Karpas-422 (cell line): Measurements from ENCODE around the gene CRLF2. TPM values are rescaled to one million over a fixed set of nuclear protein-coding genes. Genes with fewer than 3 reads are reported as not detected.
"Not testable (repeated sequence)": the region's sequence is repeated elsewhere in the genome, so short reads cannot be mapped to it uniquely, and the experiment has no call there.

ENCODE experiments used
- DNase-seq: peaks from one replicate; pipeline ENCODE4 v3.0.0-alpha.2; 2015
- H2AFZ ChIP-seq: fragments of 200-600 bp; sonication (generic); 2 replicates; pipeline ENCODE4 v1.6.1; 2014; ENCODE audit warnings: antibody characterized with exemption, low read length, mixed read lengths
- H3K27ac ChIP-seq: fragments of 200-600 bp; sonication (generic); 2 replicates; pipeline ENCODE4 v1.5.1; 2014; ENCODE audit warnings: mild to moderate bottlenecking, low read length, moderate library complexity
- H3K27me3 ChIP-seq: fragments of 200-600 bp; sonication (generic); 2 replicates; pipeline ENCODE4 v1.6.1; 2014; ENCODE audit warnings: low read length, mixed read lengths
- H3K36me3 ChIP-seq: fragments of 200-600 bp; sonication (generic); 2 replicates; pipeline ENCODE4 v1.6.1; 2014; ENCODE audit warnings: low read length, mixed read lengths; ENCODE audit not compliant: insufficient read depth
- H3K4me1 ChIP-seq: fragments of 200-600 bp; sonication (generic); 2 replicates; pipeline ENCODE4 v1.6.1; 2014; ENCODE audit warnings: mild to moderate bottlenecking, low read length, mixed read lengths
- H3K4me2 ChIP-seq: fragments of 200-600 bp; sonication (generic); 2 replicates; pipeline ENCODE4 v1.6.1; 2014; ENCODE audit warnings: low read length, low read depth, mild to moderate bottlenecking; ENCODE audit not compliant: poor library complexity, severe bottlenecking
- H3K4me3 ChIP-seq: fragments of 200-600 bp; sonication (generic); 2 replicates; pipeline ENCODE4 v1.5.1; 2014; ENCODE audit warnings: mild to moderate bottlenecking, antibody characterized with exemption, low read length, mixed read lengths
- H3K79me2 ChIP-seq: fragments of 200-600 bp; sonication (generic); 2 replicates; pipeline ENCODE4 v1.6.1; 2014; ENCODE audit warnings: mild to moderate bottlenecking, low read length, mixed read lengths
- H3K9ac ChIP-seq: fragments of 200-600 bp; sonication (generic); 2 replicates; pipeline ENCODE4 v1.6.0; 2014; ENCODE audit warnings: low read length
- H3K9me2 ChIP-seq: fragments of 200-600 bp; sonication (generic), shearing (Covaris generic); replicated peaks from 2 replicates; pipeline ENCODE4 v1.6.0; 2014; ENCODE audit warnings: mild to moderate bottlenecking, low read length, moderate library complexity; ENCODE audit not compliant: insufficient read depth
- H3K9me3 ChIP-seq: fragments of 300-700, 200-600 bp; sonication (generic); 2 replicates; pipeline ENCODE4 v1.6.1; 2014; ENCODE audit warnings: low read length, mixed read lengths
- H4K20me1 ChIP-seq: fragments of 200-600 bp; sonication (generic); 2 replicates; pipeline ENCODE4 v1.6.1; 2014; ENCODE audit warnings: mild to moderate bottlenecking, antibody characterized with exemption, low read length, low read depth; ENCODE audit not compliant: insufficient read depth
- total RNA-seq: library from RNA; depleted of rRNA; stranded (reverse); fragments of >200 nt; shearing (Covaris generic); gene quantifications from 2 replicates; pipeline ENCODE4 v1.2.3, GENCODE V29; 2014; ENCODE audit warnings: low replicate concordance; rRNA removed

CRLF2 gene
- total RNA-seq: not detected in 2 replicates

GRCh38 chrX:1212532-1212931, at the start of gene CRLF2:
Gene CRLF2 (minus strand): TSS chrX:1212649. CDS start chrX:1212634, 15 bp downstream.
- no peak within 1 kb of the TSS for H2AFZ ChIP-seq
- H3K9me2 ChIP-seq: no peaks in the 10 kb centered on the region
- DNase-seq: no peak
- no peak within 1 kb of the TSS for H3K27ac ChIP-seq
- no peaks in the 10 kb centered on the region for H3K4me1 ChIP-seq
- H3K4me2 ChIP-seq: no peak within 1 kb of the TSS
- no peak within 1 kb of the TSS for H3K9ac ChIP-seq
- H3K27me3 ChIP-seq: no peaks in the 10 kb centered on the region
- H3K4me3 ChIP-seq: no peak within 1 kb of the TSS
- H3K36me3 ChIP-seq: no peaks in the 10 kb centered on the region
- no peaks in the 10 kb centered on the region for H4K20me1 ChIP-seq
- H3K9me3 ChIP-seq: no peaks in the 10 kb centered on the region
- H3K79me2 ChIP-seq: no peaks in the 10 kb centered on the region

GRCh38 chrX:1261771-1262170, 49.3 kb upstream of the CRLF2 start:
- H3K79me2 ChIP-seq, H3K9ac ChIP-seq, H4K20me1 ChIP-seq, H3K27me3 ChIP-seq, H3K36me3 ChIP-seq, H3K9me2 ChIP-seq, H2AFZ ChIP-seq, H3K4me2 ChIP-seq, DNase-seq, H3K27ac ChIP-seq, H3K4me1 ChIP-seq, H3K4me3 ChIP-seq, H3K9me3 ChIP-seq: not testable (repeated sequence)

DNA sequence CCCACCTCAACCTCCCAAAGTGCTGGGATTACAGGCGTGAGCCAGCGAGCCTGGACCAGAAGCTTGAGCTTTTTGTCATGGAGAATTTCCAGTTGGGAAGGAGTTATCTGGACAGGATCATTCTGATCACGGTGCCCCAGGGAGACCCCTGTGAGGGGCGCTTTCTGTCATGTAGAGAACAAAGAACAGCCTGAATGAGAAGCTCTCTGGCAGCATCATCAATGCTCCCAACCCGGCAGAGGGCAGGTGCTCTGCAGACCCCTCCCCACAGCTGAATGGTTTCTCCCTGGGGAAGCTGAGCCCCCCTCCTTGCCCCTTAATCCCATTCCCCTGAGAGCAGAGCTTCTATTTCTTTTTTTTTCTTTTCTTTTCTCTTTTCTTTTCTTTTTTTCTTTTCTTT, 48.8 kb upstream of the CRLF2 start:
- no peaks in the 10 kb centered on the region for H3K27me3 ChIP-seq
- no peaks in the 10 kb centered on the region for H3K9me2 ChIP-seq
- H3K4me1 ChIP-seq: no peaks in the 10 kb centered on the region
- no peak overlapping the region for H3K4me2 ChIP-seq
- H2AFZ ChIP-seq: no peak overlapping the region
- no peaks in the 10 kb centered on the region for H3K79me2 ChIP-seq
- no peak overlapping the region for H3K27ac ChIP-seq
- no peak overlapping the region for H3K4me3 ChIP-seq
- no peaks in the 10 kb centered on the region for H4K20me1 ChIP-seq
- no peaks in the 10 kb centered on the region for H3K36me3 ChIP-seq
- no peak for DNase-seq
- no peak overlapping the region for H3K9ac ChIP-seq
- no peaks in the 10 kb centered on the region for H3K9me3 ChIP-seq

GRCh38 chrX:1252861-1253260, 40.4 kb upstream of the CRLF2 start:
- Histone ChIP-seq H2AFZ (no peak overlapping the region), H3K27ac (no peak overlapping the region), H3K9me2 (no peaks in the 10 kb centered on the region), H3K9me3 (no peaks in the 10 kb centered on the region), H3K4me1 (peaks cover 5% of the 10 kb centered on the region), H3K9ac (no peak overlapping the region), H3K27me3 (no peaks in the 10 kb centered on the region), H3K79me2 (no peaks in the 10 kb centered on the region), H4K20me1 (no peaks in the 10 kb centered on the region), H3K4me2 (no peak overlapping the region), H3K36me3 (no peaks in the 10 kb centered on the region), H3K4me3 (no peak overlapping the region)
- DNase-seq: no peak

- Histone ChIP-seq H3K4me2 (peak overlapping the region; percentile 19), H4K20me1 (no peaks in the 10 kb centered on the region), H3K36me3 (no peaks in the 10 kb centered on the region), H3K27ac (no peak overlapping the region), H2AFZ (0 out of 2 replicates have a peak overlapping the region, but pooled peaks have one; percentile 36), H3K9me2 (no peaks in the 10 kb centered on the region), H3K79me2 (no peaks in the 10 kb centered on the region), H3K9ac (no peak overlapping the region), H3K4me1 (peaks cover 5% of the 10 kb centered on the region), H3K27me3 (no peaks in the 10 kb centered on the region), H3K4me3 (no peak overlapping the region), H3K9me3 (no peaks in the 10 kb centered on the region)
- peak; percentile 67 for DNase-seq
Observed at GRCh38 chrX:1249101-1249887, 36.8 kb upstream of the CRLF2 start.

DNA sequence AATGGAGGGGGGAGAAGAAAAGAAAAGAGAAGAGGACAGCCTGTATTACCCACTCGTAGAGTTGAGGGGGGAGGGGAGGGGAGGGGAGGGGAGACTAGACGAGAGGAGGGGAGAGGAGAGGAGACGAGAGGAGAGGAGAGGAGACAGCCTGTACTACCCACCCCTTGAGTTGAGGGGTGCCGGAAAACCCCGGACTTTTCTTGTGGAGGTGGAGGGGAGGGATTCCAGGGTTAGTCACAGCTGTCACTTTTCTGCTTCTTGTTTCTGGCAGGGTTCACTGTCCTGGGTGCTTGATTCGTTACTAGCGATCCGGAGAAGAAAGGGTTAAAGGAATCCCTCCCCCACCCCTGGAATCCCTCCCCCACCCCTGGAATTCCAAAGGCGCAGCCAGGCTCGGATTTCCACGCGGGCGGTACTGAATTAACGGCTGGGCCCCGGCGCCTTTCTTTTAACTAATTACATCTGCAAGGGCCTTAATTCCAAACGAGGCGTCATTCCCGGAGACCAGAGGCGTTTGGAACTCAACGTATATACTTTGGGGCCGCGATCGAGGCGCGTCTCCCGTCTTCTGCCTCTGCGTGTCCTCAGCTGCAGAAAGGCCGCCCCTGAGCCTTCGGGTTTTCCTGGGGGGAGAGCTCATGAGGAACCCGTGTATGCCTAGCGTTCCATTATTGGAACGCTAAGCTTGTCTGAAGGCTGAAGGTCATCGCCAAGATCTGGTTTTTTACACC, 36.0 kb upstream of the CRLF2 start:
- H3K9me3 ChIP-seq: no peaks in the 10 kb centered on the region
- no peak overlapping the region for H2AFZ ChIP-seq
- no peak overlapping the region for H3K4me3 ChIP-seq
- no peak overlapping the region for H3K4me2 ChIP-seq
- H3K27ac ChIP-seq: no peak overlapping the region
- H3K9ac ChIP-seq: no peak overlapping the region
- H4K20me1 ChIP-seq: no peaks in the 10 kb centered on the region
- no peaks in the 10 kb centered on the region for H3K9me2 ChIP-seq
- no peaks in the 10 kb centered on the region for H3K27me3 ChIP-seq
- DNase-seq: no peak
- no peaks in the 10 kb centered on the region for H3K79me2 ChIP-seq
- no peaks in the 10 kb centered on the region for H3K36me3 ChIP-seq
- peaks cover 5% of the 10 kb centered on the region for H3K4me1 ChIP-seq

- no peak overlapping the region for H3K27ac ChIP-seq
- H3K4me3 ChIP-seq: no peak overlapping the region
- no peaks in the 10 kb centered on the region for H3K36me3 ChIP-seq
- peak; percentile 94 for DNase-seq
- H3K9me2 ChIP-seq: no peaks in the 10 kb centered on the region
- peaks cover 5% of the 10 kb centered on the region for H3K4me1 ChIP-seq
- no peaks in the 10 kb centered on the region for H4K20me1 ChIP-seq
- no peak overlapping the region for H3K4me2 ChIP-seq
- no peaks in the 10 kb centered on the region for H3K9me3 ChIP-seq
- H3K9ac ChIP-seq: no peak overlapping the region
- no peak overlapping the region for H2AFZ ChIP-seq
- H3K27me3 ChIP-seq: no peaks in the 10 kb centered on the region
- no peaks in the 10 kb centered on the region for H3K79me2 ChIP-seq
Observed at GRCh38 chrX:1246816-1247215, 34.4 kb upstream of the CRLF2 start.

DNA sequence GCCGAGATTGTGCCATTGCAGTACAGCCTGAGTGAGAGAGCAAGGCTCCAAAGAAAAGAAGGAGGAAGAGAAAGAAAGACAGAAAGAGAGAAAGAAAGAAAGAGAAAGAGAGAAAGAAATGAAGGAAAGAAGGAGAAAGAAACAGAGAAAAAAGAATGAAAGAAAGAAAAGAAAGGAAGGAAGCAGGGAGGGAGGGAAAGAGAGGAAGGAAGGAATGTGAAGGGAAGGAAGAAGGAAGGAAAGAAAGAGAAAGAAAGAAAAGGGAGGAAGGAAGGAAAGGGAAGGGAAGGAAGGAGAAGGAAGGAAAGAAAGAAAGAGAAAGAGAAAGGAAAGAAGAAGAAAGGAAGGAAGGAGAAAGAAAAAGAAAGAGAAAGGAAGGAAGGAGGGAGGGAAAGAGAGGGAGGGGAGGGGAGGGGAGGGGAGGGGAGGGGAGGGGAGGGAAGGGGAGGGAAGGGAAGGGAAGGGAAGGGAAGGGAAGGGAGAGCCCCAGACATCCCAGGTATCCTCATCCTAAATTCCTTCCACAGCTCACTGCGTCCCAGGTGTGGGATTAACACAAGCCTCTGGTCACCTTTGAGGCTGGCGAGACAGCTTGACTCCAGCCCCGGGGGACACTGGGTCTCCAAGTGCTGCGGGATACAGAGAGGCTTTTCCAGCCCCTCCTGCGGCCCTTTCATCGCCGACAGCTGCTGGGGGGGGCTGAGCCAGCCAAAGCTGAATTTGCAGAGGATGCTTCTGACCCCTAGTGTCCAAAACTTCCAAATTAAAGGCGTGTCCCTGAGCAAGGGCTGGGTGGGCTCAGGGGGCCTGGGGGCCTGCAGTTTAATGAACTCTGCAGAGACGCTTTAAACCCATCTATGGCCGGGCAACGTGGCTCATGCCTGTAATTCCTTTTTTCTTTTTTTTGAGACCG, 32.0 kb upstream of the CRLF2 start:
- Histone ChIP-seq H3K27me3 (no peaks in the 10 kb centered on the region), H4K20me1 (no peaks in the 10 kb centered on the region), H3K9me2 (no peaks in the 10 kb centered on the region), H3K79me2 (no peaks in the 10 kb centered on the region), H3K4me3 (no peak overlapping the region), H3K36me3 (no peaks in the 10 kb centered on the region), H3K9me3 (no peaks in the 10 kb centered on the region), H3K4me2 (no peak overlapping the region), H3K27ac (no peak overlapping the region), H3K4me1 (peaks cover 5% of the 10 kb centered on the region), H2AFZ (no peak overlapping the region), H3K9ac (no peak overlapping the region)
- DNase-seq: no peak
